Hypothalamus (tissue), 51 donors: ENCODE results near the gene DNAJA3.

ENCODE experiments used
- DNase-seq, 51 donors: peaks; one replicate each; lab custom pipeline; 2025; lab: John Stamatoyannopoulos, UW

Gene DNAJA3

DNA sequence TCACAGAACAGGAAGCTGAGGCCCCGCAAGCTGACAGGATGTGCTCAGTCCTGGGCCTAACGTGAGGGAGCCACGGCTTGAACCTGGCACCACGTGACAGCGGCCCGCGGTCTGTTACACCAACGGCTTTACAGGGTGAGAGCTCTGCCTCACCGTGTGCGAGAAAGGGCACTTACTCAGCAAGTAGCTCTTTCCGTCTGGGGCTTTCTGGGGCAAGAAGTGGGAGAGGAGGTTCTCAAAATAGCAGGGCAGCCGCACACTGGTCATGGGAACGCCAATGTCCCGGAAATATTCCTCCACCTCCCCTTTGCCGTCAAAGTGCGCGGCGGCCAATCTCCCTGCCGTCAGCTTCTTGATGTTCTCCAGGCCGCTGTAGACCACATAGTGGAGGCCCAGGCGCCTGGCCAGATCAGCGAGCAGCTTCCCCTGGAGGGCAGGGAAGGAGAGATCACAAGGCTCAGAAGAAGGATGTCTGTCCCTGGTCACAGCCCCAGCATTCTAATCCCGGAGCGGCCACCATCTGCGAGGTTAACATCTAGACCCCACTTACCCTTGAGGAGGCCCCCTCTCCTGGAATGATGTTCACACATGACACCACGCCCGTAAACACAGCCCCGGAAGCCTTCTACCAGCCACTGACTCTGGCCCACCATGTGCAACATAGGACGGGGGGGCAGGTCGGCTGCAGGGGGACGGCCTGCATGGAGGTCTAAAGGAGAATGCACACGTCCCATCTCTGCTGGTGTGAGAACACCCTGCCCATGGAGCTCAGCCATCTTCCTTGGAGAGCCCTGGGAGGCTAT, 40.5 kb downstream of the DNAJA3 start:
- no peak for DNase-seq

DNA sequence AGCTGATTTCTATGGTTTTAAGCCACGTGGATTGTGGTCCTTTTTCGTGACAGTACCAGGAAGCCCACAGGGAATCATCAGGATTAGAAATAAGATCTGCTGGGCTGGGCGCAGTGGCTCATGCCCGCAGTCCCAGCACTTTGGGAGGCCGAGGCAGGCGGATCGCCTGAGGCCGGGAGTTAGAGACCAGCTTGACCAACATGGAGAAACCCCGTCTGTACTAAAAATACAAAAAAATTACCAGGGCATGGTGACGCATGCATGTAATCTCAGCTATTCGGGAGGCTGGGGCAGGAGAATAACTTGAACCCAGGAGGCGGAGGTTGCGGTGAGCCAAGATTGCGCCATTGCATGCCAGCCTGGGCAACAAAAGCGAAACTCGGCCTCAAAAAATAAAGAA, 42.2 kb downstream of the DNAJA3 start:
- DNase-seq: no peak

DNA sequence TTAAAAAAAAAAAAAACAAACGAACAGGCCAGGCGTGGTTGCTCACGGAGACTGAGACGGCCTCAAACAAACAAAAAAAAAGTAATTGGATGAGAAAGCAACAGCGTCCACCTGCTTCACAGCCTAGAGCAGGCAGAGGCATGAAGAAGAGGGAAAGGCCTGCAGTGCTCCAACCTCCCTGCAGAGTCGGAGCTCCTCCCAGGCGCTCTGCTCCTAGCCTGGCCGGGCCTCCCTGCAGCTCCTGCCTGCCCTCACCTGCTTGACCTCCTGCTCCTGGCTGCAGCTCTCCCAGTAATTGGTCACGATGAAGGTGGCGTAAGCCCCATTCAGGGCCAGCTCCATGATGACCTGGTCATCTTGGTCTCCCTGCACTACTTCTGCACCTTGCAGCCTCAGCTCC, 43.3 kb downstream of the DNAJA3 start:
- no peak for DNase-seq

DNA sequence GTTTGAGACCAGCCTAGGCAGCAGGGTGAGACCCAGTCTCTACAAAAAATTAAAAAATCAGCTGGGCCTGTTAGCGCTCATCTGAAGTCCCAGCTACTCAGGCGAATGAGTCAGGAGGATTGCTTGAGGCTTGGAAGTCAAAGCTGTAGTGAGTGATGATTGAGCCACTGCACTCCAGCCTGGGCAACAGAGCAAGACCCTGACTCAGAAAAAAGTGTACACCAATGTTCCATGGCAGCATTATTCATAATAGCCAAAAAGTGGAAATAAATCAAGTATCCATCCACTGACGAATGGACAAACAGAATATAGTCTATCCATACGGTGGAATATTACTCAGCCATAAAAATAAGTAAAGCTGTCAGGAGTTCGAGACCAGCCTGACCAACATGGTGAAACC, 46.2 kb downstream of the DNAJA3 start:
- no peak for DNase-seq

DNA sequence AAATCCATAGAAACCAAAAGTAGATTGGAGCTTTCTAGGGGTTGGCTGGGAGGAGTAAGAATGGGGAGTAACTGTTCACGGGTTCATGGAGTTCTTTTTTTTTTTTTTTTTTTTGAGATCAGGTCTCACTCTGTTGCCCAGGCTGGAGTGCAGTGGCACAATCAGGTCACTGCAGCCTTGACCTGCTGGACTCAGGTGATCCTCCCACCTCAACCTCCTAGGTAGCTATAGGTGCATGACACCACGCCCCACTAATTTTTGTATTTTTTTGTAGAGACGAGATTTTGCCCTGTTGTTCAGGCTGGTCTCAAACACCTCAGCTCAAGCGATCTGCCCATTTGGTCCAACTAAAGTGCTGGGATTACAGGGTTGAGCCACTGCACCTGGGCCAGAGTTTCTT, 47.2 kb downstream of the DNAJA3 start:
- DNase-seq: no peak

- DNase-seq: peak; percentile 13 to 89 (median 73)
Observed at GRCh38 chr16:4474192-4474961, 48.7 kb downstream of the DNAJA3 start, which contains the start of gene NMRAL1. TSS of gene NMRAL1 (minus strand) at chr16:4474625. CDS start at chr16:4474132, 493 bp downstream.

DNA sequence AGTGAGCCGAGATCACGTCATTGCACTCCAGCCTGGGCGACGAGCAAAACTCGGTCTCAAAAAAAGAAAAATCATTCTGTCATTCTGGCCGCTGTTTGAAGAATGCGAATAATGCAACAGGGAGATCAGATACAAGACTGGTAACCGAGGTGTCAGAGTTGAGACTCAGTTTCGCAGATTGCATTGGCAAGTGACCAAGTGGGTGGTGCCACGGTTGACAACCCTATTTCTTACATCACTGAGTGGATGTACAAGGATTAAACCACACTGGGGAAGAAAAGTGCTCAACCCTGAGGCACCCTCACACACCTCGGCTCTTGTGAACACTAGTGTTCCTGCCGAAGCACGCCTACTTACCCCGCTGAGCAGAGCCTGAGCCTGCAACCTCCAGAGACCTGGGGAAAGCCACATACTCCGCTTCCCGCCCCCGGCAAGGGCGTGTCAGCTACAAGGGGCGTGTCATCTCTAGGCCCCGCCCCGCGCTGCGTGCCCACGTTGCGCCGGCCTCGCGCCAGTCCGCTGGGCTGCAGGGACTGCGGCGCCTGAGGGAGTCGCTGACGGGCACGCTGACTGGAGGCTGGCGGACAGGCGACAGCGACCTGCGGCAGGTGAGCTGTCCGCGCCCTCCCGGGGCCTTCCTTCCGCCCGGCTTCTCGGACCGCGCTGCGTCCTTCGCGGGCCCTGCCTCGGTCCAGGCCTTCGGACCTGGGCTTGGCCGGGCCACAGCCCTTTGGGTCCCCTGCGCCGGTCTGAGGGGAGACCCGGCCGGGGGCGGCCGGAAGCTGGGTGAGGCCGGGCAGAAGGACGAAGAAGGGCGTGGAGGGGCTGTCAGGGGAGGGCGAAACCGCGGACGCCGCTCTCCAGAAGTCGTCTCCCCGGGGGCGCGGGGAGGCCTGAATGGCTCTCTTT, 50.5 kb downstream of the DNAJA3 start, which contains the start of gene HMOX2:
Gene HMOX2 (plus strand): TSS at position 519 of the 909 bp plus-strand sequence. CDS start 29,127 bp downstream, outside the sequence.
- peak; percentile 28 to 96 (median 87) for DNase-seq

- peak in 2 of 51 donors; percentile 10 to 13 for DNase-seq
Observed at GRCh38 chr16:4477966-4478365, 52.3 kb downstream of the DNAJA3 start.

DNA sequence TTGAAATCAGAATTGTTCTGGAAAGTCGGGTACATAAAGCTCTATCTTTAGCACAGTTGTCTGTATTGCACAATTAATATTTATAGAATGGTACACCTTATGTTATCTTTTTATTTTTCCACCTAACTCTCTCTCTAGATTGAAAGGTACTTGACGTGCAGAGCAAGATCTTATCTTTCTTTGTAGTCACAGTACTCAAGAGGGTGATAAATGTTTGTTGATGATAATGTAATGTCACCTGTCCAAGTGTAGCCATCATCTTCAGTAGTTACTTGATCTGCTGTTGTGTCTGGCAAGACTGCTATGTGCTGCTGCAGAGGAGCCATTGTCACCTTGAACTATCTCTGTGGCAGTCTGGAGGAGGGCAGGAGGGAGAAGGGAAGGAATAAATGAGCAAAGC, 55.9 kb downstream of the DNAJA3 start:
- no peak for DNase-seq

GRCh38 chr16:4481963-4482362, 56.3 kb downstream of the DNAJA3 start:
- DNase-seq: no peak

GRCh38 chr16:4486126-4486893, 60.6 kb downstream of the DNAJA3 start:
- no peak for DNase-seq

DNA sequence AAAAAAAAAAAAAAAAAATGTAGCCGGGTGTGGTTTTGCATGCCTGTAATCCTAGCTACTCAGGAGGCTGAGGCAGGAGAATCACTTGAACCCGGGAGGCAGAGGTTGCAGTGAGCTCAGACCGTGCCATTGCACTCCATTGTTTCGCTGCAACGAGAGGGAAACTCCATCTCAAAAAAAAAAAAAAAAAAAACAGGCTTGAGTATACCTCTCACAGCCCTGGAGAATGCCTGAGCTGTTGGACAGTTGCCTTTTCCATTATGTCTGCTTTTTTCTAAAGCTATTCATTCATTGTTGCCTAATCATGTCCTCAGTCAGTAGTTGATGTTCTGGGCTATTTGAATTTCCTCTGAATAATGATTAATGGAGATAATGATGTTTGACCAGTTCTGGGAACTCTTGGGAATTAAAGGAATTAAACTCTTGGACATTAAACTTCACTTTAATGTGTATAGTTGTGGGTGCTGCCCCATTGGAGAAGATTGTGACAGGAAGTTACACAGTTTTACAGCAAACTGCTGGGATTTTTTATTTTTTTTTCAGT, 62.4 kb downstream of the DNAJA3 start:
- DNase-seq: no peak

GRCh38 chr16:4488499-4488967, 62.9 kb downstream of the DNAJA3 start:
- DNase-seq: no peak

DNA sequence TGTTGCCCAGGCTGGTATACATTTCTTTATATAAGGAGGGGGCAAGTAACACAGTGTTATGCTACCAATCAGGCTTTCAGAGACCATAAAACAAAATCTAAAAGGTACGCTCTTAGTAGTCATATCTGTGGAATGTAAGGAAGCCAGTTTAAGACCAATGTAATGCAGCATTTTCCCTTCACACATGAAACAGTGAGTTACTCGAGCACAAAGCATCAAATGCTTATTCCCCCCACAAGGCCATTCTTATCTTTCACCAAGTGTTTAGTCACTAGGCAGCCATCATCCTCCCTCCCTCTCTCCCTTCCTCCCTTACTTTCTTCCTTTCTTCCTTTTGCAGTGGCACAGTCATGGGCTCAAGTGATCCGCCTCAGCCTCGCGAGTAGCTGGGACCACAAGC, 63.4 kb downstream of the DNAJA3 start:
- DNase-seq: no peak

GRCh38 chr16:4491898-4492297, 66.2 kb downstream of the DNAJA3 start:
- DNase-seq: no peak

GRCh38 chr16:4494746-4495490, 69.2 kb downstream of the DNAJA3 start:
- DNase-seq: no peak

GRCh38 chr16:4495766-4496165, 70.1 kb downstream of the DNAJA3 start:
- no peak for DNase-seq

- no peak for DNase-seq
Observed at GRCh38 chr16:4496305-4496704, 70.6 kb downstream of the DNAJA3 start.
